C4-2B (cell line): ENCODE results near the gene SUFU.

Experiments used
- H3K27ac ChIP-seq: fragments of 450-650 bp; 2 replicates; pipeline ENCODE4 v1.5.1; 2017
- ZFX ChIP-seq: fragments of 450-650 bp; IDR thresholded peaks from 2 replicates; pipeline ENCODE4 v1.6.1; 2017
- TF ChIP-seq, protein P1 (sequence below): fragments of 450-650 bp; conservative IDR thresholded peaks from 2 replicates; pipeline ENCODE4 v1.5.1; 2017; ENCODE audit warnings: mild to moderate bottlenecking

The SUFU gene

DNA sequence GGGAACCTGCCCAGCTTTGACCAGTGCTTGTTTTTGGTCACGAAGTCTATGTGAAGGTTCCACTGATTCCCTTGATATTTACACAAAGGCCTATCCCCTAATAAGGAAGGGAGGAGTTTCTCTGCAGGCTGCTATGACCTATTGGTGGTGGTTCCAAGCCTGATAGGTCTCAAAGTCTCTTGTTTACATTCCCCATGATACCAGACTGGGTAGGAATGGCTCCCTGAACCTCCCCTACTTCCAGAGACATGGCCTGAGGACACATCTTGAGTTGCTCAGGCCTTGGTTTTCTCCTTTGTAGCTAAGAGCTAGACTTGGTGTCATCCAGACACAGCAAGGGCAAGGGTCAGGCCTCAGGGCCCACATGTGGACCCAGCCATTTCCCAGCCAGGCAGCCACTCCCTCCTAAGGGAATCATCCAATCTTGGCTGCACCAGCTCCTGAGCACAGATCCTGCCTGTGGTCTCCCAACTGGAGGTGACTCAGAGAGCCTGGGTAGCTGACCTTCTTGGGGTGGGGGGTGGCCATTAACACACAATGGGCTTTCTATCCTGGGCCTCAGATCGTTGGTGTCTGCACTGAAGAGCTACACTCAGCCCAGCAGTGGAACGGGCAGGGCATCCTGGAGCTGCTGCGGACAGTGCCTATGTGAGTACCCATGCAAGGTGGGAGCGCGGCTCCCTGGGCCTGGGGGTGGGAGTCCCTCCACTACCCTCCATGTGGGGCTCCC lies 89.5 kb downstream of the SUFU start:
- TF ChIP-seq ZFX = no peak
- TF ChIP-seq, protein P1, sequence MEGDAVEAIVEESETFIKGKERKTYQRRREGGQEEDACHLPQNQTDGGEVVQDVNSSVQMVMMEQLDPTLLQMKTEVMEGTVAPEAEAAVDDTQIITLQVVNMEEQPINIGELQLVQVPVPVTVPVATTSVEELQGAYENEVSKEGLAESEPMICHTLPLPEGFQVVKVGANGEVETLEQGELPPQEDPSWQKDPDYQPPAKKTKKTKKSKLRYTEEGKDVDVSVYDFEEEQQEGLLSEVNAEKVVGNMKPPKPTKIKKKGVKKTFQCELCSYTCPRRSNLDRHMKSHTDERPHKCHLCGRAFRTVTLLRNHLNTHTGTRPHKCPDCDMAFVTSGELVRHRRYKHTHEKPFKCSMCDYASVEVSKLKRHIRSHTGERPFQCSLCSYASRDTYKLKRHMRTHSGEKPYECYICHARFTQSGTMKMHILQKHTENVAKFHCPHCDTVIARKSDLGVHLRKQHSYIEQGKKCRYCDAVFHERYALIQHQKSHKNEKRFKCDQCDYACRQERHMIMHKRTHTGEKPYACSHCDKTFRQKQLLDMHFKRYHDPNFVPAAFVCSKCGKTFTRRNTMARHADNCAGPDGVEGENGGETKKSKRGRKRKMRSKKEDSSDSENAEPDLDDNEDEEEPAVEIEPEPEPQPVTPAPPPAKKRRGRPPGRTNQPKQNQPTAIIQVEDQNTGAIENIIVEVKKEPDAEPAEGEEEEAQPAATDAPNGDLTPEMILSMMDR = no peak
- H3K27ac ChIP-seq = no peak overlapping the region

GRCh38 chr10:102593804-102594079 lies 90.0 kb downstream of the SUFU start:
- TF ChIP-seq, protein P1 = no peak
- no peak for TF ChIP-seq ZFX
- H3K27ac ChIP-seq = no peak overlapping the region

DNA sequence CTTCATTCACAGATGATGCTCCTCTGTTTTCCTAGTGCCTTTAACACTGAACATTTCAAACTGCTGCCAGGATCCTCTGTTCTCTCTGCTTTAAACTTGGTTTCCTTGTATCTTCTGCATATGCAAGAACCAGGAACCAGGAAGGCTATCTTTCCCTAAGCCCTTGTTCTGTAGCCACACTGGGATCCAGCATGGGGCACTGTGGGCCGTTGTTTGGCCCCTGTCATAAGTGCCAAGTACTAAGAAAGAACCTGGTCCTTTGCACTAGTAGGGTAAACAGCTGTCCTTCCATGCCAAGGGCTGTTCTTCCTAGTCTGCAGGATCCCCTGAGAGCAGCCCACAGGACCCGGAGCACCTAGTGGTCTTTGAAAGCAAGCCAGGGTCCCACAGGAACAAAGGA lies 91.5 kb downstream of the SUFU start:
- H3K27ac ChIP-seq = no peak overlapping the region
- no peak for TF ChIP-seq ZFX
- TF ChIP-seq, protein P1 = no peak

GRCh38 chr10:102595897-102596296 lies 92.1 kb downstream of the SUFU start:
- TF ChIP-seq, protein P1 = no peak
- TF ChIP-seq ZFX = no peak
- no peak overlapping the region for H3K27ac ChIP-seq

DNA sequence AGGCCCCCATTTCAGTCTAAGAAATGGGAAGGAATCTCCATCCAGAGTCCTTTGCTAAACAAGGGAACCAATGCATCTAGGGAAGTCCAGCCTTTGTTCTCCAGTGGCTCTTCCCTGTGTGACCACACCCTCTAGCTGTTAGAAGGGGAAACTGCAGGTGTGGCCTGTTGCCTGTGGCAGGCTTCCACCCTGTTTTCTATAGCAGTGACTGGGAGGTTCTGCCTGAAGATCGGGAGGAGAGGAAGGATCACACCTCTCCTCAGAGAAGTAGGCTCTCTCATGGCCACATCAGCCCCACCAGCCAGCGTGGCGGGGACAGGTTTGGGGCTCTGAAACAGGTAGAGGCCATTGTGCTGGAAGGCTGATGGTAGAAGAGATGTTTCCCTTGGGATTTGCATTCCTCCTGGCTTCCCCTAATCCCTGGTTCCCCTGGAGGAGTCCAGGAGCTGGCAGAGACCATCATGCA lies 92.8 kb downstream of the SUFU start:
- TF ChIP-seq, protein P1 = peak; percentile 92
- no peak for TF ChIP-seq ZFX
- no peak overlapping the region for H3K27ac ChIP-seq

- H3K27ac ChIP-seq = no peak overlapping the region
- no peak for TF ChIP-seq ZFX
- TF ChIP-seq, protein P1 = no peak
Measured at GRCh38 chr10:102597131-102597991, 93.6 kb downstream of the SUFU start.

DNA sequence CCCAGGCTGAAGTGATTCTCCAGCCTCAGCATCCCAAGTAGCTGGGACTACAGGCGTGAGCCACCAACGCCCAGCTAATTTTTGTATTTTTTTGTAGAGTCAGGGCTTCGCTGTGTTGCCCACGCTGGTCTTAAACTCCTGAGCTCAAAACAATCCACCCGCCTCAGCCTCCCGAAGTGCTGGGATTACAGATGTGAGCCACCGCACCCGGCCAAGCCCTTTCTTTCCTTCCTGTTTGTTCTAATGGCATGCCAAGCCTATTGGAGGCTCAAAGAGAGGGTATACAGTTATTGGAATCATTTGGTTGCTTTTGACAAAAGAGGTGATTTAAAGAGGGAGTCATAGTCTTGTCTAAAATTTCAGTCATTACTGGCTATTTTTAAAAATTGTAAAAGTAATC lies 94.5 kb downstream of the SUFU start:
- H3K27ac ChIP-seq = no peak overlapping the region
- no peak for TF ChIP-seq ZFX
- TF ChIP-seq, protein P1 = no peak
